IMR-90 (cell line): ENCODE measurements around the gene SLC30A9.

Source experiments
- BHLHE40 ChIP-seq: fragments of 150-350 bp; IDR thresholded peaks from 2 replicates; pipeline ENCODE4 v1.6.1; 2016; ENCODE audit warnings: mild to moderate bottlenecking, low read depth, low read length
- CTCF ChIP-seq: conservative IDR thresholded peaks from 2 replicates; pipeline ENCODE4 v1.5.1; 2012; ENCODE audit warnings: mild to moderate bottlenecking, low read depth, low read length, improper control_type of control experiment

GRCh38 chr4:42123071-42123644, 132.8 kb downstream of the SLC30A9 start:
- no peak for TF ChIP-seq BHLHE40
- TF ChIP-seq CTCF: no peak
